NB4 (cell line): Measurements from ENCODE around the gene PLEKHA4.

Experiments
- DNase-seq: peaks from one replicate; pipeline ENCODE4 v3.0.0; 2010; ENCODE audit warnings: low read depth
- H3K4me3 ChIP-seq: one replicate; pipeline ENCODE4 v1.5.1; 2011; ENCODE audit warnings: mild to moderate bottlenecking, low read depth, low read length, moderate library complexity
- CTCF ChIP-seq: IDR thresholded peaks from one replicate; pipeline ENCODE4 v1.5.1; 2012; ENCODE audit warnings: low read depth, low read length
- MAX ChIP-seq: IDR thresholded peaks from 2 replicates; pipeline ENCODE4 v1.6.1; 2011; ENCODE audit warnings: low read depth, low read length
- MYC ChIP-seq: IDR thresholded peaks from 2 replicates; pipeline ENCODE4 v1.6.1; 2011; ENCODE audit warnings: low read depth, low read length
- POLR2A ChIP-seq: IDR thresholded peaks from 2 replicates; pipeline ENCODE4 v1.6.1; 2011; ENCODE audit warnings: mild to moderate bottlenecking; ENCODE audit not compliant: insufficient read length; ENCODE audit errors: extremely low read depth

PLEKHA4 gene

GRCh38 chr19:48841571-48841970, 26.8 kb downstream of the PLEKHA4 start:
- DNase-seq: no peak
- H3K4me3 ChIP-seq: no peak overlapping the region
- no peak for TF ChIP-seq MAX
- no peak for TF ChIP-seq POLR2A
- no peak for TF ChIP-seq MYC
- TF ChIP-seq CTCF: no peak

DNA sequence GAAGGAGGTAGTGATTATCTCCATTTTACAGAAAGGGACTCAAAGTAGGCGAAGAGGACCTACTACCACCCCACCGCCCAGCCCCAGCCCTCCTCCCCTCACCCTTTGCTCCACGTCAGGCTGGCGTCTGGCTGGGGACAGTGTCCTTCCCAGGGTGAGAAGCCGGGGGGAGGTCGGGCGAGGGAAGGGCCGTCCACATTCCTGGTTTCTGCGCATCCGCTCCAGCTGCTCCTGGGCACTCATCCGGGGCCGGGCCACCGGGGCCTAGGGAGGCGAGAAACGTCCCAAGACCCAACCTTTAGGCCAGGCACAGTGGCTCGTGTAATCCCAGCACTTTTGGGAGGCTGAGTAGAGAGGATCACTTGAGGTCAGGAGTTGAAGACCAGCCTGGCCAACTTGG, 27.4 kb downstream of the PLEKHA4 start:
- H3K4me3 ChIP-seq: no peak overlapping the region
- DNase-seq: no peak
- TF ChIP-seq MYC: no peak
- no peak for TF ChIP-seq CTCF
- TF ChIP-seq POLR2A: no peak
- TF ChIP-seq MAX: no peak

DNA sequence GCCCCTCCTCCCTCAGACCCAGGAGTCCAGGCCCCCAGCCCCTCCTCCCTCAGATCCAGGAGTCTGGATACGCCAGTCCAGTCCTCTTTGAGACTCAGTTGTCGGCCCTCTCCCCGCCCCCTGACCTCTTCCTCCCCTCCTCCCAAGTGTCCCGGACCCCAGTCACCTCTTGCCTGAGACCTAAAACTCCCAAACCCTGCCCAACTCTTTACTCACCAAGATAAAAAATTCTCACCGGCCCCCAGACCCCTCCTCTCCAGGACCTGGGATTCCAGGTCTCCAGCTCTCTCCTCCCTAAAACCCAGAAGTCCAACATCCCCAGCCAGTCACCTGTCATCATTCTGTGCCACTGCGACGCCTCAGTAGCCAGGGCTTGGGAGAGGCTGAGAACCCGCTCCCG, 30.7 kb downstream of the PLEKHA4 start:
- no peak overlapping the region for H3K4me3 ChIP-seq

GRCh38 chr19:48837051-48837524, 31.3 kb downstream of the PLEKHA4 start:
- TF ChIP-seq POLR2A (no peak), MAX (no peak), CTCF (no peak), MYC (no peak)
- peak; percentile 55 for DNase-seq
- no peak overlapping the region for H3K4me3 ChIP-seq

More for the DNA sequence above, 30.7 kb downstream of the PLEKHA4 start:
- no peak for DNase-seq
- no peak for TF ChIP-seq MAX
- TF ChIP-seq MYC: no peak
- no peak for TF ChIP-seq POLR2A
- no peak for TF ChIP-seq CTCF

GRCh38 chr19:48836089-48837017, 32.1 kb downstream of the PLEKHA4 start, which contains the start of gene HSD17B14:
TSS of gene HSD17B14 (minus strand) at chr19:48836491. CDS start at chr19:48836411, 80 bp downstream.
- no peak for TF ChIP-seq CTCF
- TF ChIP-seq MYC: no peak
- no peak for DNase-seq
- no peak within 1 kb of the TSS for H3K4me3 ChIP-seq
